GM18951 (cell line): Measurements from ENCODE around the gene GLCE.

Experiments
- POLR2A ChIP-seq: IDR thresholded peaks from 4 replicates; pipeline ENCODE4 v1.6.1; 2011; ENCODE audit warnings: mild to moderate bottlenecking; ENCODE audit not compliant: insufficient read length, insufficient read depth; ENCODE audit errors: extremely low read depth
- in situ Hi-C: fragments of 300-500 bp; cut with MboI; formaldehyde crosslinking; loops from one replicate; pipeline ENCODE4 v1.12.0; 2022; ENCODE audit warnings: low sequenced_read_pairs, mixed read lengths, inconsistent platforms; ENCODE audit not compliant: unreplicated experiment

GLCE gene

DNA sequence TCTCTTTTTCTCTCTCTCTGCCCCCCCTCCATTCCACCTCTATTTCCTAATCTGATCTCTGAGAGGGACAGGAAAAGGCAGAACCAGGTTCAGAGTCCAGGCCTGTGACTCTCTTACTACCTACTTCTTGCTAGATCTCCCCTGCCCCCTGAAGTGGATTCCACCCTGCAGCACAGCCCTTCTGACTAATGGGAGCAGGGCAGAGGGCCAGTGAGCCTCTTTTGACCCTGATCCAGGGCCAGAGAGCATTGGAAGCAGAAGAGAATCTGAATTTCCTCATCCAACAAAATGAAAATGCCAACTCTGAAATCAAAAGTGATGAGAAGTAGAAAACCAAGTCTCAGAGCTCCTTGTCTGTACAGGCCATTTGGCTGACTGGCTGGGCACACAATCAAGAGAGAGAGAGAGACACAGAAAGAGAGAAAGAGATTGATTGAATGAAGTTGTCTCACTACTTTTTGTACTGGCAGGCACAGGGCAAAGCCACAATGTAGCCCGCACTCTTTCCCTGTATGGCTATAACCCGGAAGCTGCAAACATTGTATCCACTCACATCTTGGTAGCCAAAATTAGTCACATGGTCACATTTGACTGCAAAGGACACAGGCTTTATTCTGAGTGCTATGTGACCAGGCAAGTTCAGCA, 31.6 kb upstream of the GLCE start:
- no peak for TF ChIP-seq POLR2A
- in situ Hi-C loops = no loop called here

GRCh38 chr15:69131362-69132220, 28.8 kb upstream of the GLCE start:
- no peak for TF ChIP-seq POLR2A
- in situ Hi-C loops = no loop called here

DNA sequence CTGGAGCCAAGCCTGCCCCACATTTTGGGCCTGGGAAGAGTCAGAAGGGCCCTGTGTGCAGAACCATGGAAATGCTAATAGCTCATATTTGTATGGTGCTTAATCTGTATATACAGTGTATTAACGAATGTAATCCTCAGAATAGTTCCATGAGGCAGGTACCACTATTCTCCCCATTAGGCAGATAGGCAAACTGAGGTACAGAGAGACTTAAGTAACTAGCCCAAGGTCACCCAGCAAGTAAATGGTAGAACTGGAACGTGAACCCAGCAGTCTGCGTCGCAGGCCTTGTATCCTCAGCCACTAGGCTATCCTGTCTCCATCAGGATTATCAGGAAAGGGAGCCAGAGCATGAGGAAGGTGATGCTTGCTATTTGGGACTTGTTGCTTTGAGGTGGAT, 28.0 kb upstream of the GLCE start:
- no peak for TF ChIP-seq POLR2A

GRCh38 chr15:69132977-69133861, 27.2 kb upstream of the GLCE start:
- in situ Hi-C loops = no loop called here
- no peak for TF ChIP-seq POLR2A

More for the DNA sequence above, 28.0 kb upstream of the GLCE start:
- in situ Hi-C loops = no loop called here

DNA sequence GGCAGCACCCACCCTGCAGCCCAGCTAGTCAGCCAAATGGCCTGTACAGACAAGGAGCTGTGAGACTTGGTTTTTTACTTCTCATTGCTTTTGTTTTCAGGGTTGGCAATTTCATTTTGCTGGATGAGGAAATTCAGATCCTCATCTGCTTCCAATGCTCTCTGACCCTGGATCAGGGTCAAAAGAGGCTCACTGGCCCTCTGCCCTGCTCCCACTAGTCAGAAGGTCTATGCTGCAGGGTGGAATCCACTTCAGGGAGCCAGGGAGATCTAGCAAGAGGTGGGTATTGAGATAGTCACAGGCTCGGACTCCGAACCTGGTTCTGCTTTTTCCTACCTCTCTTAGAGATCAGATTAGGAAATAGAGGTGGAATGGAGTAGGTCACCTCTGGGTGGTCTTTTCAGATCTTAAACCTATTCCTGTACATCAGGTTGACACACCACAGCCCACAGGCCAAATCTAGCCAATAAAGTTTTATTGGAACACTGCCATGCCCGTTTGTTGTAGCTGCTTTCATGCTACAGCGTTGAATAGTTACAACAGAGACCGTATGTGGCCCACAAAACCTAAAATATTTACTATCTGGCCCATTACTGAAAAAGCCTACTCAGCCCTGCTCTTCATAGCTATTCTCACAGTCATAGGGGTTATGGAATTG, 26.4 kb upstream of the GLCE start:
- TF ChIP-seq POLR2A = no peak
- in situ Hi-C loops = no loop called here

- TF ChIP-seq POLR2A = no peak
- in situ Hi-C loops = no loop called here
These were observed 25.6 kb upstream of the GLCE start for GRCh38 chr15:69134791-69135190.

DNA sequence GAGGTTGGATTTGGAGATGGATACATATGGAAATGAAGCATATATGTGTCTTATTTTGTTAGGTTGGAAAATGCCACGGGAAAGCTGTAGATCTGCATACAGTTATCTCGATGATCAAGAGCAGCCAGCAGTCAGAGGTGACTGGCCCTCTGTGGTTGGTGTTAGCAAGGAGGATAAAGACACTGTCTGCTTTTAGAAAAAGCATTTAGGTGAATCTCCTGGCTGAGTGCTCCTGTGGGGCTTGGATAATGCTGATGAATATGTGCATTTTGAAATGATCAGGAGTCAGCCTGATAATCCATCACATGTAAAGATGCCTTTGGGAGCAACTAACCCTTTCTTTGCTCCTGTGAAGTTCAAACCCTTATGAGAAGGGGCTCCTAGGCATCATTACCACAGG, 24.9 kb upstream of the GLCE start:
- in situ Hi-C loops = no loop called here

GRCh38 chr15:69138963-69139362, 21.5 kb upstream of the GLCE start:
- no peak for TF ChIP-seq POLR2A
- in situ Hi-C loops = no loop called here

More for the DNA sequence above, 24.9 kb upstream of the GLCE start:
- TF ChIP-seq POLR2A = no peak

DNA sequence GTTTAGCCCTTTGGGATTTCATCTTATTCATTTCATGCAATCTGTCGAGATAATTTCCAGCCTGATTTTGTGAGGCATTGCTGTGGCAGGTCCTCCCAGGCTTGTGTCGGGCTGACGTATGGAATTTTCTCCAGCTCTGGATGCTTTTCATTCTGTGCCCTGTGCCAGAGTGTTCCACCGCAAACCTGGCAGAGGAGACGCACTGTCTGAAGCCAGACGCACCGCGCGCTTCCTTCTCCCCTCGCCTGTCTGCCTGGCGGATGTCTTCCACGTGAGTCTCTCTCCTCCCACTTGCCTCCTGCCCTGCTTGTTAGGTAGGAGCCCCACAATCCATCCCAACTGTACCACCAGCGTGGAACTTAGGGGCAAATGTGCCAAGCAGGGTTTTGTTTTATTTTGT, 20.1 kb upstream of the GLCE start:
- in situ Hi-C loops = no loop called here
- TF ChIP-seq POLR2A = no peak

- TF ChIP-seq POLR2A = no peak
- in situ Hi-C loops = no loop called here
These were observed 19.1 kb upstream of the GLCE start for GRCh38 chr15:69141286-69141701.

GRCh38 chr15:69141833-69142232, 18.6 kb upstream of the GLCE start:
- in situ Hi-C loops = no loop called here
- no peak for TF ChIP-seq POLR2A

DNA sequence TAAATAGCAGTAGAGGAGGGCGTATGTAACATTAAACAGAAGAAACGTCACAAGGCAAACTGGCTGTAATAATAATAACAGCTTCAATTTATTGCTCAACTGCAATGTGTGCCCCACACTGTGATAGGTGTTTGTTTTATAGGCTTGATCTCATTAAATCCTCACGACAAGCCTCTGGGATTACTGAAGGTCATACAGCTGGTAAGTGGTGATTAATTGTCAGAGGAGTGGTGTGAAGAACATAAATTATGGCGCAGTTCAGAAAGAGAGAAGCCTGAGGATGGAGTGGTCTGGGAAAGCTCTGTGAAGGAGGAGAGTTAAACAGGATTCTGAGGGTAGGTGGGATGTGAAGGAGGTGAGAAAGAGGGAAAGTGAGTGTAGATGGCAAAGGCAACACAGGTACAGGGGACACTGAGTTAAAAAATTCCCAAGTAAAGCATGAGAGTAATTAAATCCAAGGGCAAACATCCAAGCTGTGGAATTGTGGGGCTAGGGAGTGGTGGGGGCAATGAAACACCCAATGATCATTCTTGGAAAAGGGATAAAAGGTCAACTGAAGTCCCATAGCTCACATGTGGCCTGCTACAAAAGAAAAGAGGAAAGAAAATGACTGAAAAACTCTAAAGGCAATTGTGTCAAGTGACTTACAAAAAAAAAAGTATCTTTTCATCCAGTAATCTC, 16.5 kb upstream of the GLCE start:
- in situ Hi-C loops = no loop called here
- no peak for TF ChIP-seq POLR2A
